ENCODE results near the gene SLC16A11.

The SLC16A11 gene

DNA sequence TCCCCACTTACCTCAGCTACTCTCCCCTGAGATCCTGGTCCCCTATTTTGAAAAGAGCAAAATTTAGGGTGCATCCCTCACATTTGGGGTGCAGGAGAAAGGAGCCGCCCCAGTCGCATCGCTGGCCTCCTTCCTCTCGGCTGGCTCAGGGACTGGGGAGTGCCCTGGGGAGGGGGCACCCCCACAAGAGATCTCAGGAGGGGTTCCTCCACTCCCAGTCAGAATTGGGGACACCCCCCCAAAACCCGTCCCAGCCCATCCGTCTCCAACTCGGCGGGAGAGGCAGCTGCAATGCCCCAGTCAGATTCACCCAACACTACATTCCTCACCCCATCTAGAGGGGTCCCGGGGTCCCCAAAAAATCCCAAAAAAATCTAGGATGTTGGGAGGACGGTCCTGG, 24.5 kb downstream of the SLC16A11 start:
- no peak for ATAC-seq
- TF ChIP-seq ZNF70 (CRISPR knock-in tag; IDR thresholded peaks at IDR 0.05) (no peak), TCF4 (CRISPR knock-in tag; IDR thresholded peaks at IDR 0.05; ENCODE audit: borderline replicate concordance) (no peak), ZFP30 (CRISPR knock-in tag; IDR thresholded peaks at IDR 0.05) (no peak), OSR1 (CRISPR knock-in tag; IDR thresholded peaks at IDR 0.05) (no peak), BACH2 (CRISPR knock-in tag; IDR thresholded peaks at IDR 0.05; ENCODE audit: borderline replicate concordance) (no peak), ESRRG (CRISPR knock-in tag; IDR thresholded peaks at IDR 0.05) (no peak), ZNF8 (CRISPR knock-in tag; IDR thresholded peaks at IDR 0.05) (no peak), ZC3H10 (CRISPR knock-in tag; IDR thresholded peaks at IDR 0.05) (no peak), CSRNP3 (CRISPR knock-in tag; IDR thresholded peaks at IDR 0.05) (no peak), GLIS3 (CRISPR knock-in tag; IDR thresholded peaks at IDR 0.05) (no peak), ISL1 (CRISPR knock-in tag; IDR thresholded peaks at IDR 0.05) (no peak), CSDC2 (CRISPR knock-in tag; IDR thresholded peaks at IDR 0.05) (no peak), ARNTL (CRISPR knock-in tag; IDR thresholded peaks at IDR 0.05; ENCODE audit: borderline replicate concordance, low read depth) (no peak), TOX (CRISPR knock-in tag; IDR thresholded peaks at IDR 0.05; ENCODE audit: borderline replicate concordance) (no peak), ZNF565 (CRISPR knock-in tag; conservative IDR thresholded peaks at IDR 0.05; ENCODE audit: low read depth) (no peak), RARB (CRISPR knock-in tag; IDR thresholded peaks at IDR 0.05) (no peak)
- TF ChIP-seq, protein P1, sequence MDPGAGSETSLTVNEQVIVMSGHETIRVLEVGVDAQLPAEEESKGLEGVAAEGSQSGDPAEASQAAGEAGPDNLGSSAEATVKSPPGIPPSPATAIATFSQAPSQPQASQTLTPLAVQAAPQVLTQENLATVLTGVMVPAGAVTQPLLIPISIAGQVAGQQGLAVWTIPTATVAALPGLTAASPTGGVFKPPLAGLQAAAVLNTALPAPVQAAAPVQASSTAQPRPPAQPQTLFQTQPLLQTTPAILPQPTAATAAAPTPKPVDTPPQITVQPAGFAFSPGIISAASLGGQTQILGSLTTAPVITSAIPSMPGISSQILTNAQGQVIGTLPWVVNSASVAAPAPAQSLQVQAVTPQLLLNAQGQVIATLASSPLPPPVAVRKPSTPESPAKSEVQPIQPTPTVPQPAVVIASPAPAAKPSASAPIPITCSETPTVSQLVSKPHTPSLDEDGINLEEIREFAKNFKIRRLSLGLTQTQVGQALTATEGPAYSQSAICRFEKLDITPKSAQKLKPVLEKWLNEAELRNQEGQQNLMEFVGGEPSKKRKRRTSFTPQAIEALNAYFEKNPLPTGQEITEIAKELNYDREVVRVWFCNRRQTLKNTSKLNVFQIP (CRISPR knock-in tag; IDR thresholded peaks at IDR 0.05; ENCODE audit: borderline replicate concordance, low read depth), result no peak
- TF ChIP-seq, protein P2, sequence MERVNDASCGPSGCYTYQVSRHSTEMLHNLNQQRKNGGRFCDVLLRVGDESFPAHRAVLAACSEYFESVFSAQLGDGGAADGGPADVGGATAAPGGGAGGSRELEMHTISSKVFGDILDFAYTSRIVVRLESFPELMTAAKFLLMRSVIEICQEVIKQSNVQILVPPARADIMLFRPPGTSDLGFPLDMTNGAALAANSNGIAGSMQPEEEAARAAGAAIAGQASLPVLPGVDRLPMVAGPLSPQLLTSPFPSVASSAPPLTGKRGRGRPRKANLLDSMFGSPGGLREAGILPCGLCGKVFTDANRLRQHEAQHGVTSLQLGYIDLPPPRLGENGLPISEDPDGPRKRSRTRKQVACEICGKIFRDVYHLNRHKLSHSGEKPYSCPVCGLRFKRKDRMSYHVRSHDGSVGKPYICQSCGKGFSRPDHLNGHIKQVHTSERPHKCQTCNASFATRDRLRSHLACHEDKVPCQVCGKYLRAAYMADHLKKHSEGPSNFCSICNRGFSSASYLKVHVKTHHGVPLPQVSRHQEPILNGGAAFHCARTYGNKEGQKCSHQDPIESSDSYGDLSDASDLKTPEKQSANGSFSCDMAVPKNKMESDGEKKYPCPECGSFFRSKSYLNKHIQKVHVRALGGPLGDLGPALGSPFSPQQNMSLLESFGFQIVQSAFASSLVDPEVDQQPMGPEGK (CRISPR knock-in tag; IDR thresholded peaks at IDR 0.05; ENCODE audit: borderline replicate concordance), result no peak
- TF ChIP-seq, protein P3, sequence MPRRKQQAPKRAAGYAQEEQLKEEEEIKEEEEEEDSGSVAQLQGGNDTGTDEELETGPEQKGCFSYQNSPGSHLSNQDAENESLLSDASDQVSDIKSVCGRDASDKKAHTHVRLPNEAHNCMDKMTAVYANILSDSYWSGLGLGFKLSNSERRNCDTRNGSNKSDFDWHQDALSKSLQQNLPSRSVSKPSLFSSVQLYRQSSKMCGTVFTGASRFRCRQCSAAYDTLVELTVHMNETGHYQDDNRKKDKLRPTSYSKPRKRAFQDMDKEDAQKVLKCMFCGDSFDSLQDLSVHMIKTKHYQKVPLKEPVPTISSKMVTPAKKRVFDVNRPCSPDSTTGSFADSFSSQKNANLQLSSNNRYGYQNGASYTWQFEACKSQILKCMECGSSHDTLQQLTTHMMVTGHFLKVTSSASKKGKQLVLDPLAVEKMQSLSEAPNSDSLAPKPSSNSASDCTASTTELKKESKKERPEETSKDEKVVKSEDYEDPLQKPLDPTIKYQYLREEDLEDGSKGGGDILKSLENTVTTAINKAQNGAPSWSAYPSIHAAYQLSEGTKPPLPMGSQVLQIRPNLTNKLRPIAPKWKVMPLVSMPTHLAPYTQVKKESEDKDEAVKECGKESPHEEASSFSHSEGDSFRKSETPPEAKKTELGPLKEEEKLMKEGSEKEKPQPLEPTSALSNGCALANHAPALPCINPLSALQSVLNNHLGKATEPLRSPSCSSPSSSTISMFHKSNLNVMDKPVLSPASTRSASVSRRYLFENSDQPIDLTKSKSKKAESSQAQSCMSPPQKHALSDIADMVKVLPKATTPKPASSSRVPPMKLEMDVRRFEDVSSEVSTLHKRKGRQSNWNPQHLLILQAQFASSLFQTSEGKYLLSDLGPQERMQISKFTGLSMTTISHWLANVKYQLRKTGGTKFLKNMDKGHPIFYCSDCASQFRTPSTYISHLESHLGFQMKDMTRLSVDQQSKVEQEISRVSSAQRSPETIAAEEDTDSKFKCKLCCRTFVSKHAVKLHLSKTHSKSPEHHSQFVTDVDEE (CRISPR knock-in tag; IDR thresholded peaks at IDR 0.05), result no peak

- ATAC-seq, result no peak
- TF ChIP-seq, protein P1 (CRISPR knock-in tag; IDR thresholded peaks at IDR 0.05; ENCODE audit: borderline replicate concordance, low read depth), result no peak
- TF ChIP-seq ZNF8 (CRISPR knock-in tag; IDR thresholded peaks at IDR 0.05) (no peak), OSR1 (CRISPR knock-in tag; IDR thresholded peaks at IDR 0.05) (no peak)
Observed at GRCh38 chr17:7018331-7018964, 25.4 kb downstream of the SLC16A11 start.

DNA sequence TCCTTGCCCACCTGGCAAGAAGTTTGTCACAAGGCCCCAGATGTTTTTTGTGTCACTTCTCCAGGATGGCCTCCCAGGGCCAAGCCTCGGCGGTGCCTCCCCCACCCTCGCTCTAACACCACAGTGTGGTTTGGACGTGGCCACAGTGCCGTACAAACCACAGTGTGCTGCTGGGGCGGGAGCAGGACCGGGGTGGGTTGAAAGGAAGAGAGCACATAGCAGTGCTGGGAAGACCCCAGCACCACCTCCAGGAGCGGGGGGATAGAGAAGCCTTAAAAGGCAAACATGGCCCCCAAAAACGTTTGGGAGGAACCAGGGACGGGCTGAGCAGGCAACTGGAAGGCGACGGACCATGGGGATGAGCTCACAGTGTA, 26.1 kb downstream of the SLC16A11 start:
- no peak for ATAC-seq
- TF ChIP-seq CSRNP3 (CRISPR knock-in tag; IDR thresholded peaks at IDR 0.05), result no peak
- TF ChIP-seq, protein P1 (CRISPR knock-in tag; IDR thresholded peaks at IDR 0.05; ENCODE audit: borderline replicate concordance, low read depth), result no peak
- TF ChIP-seq BACH2 (CRISPR knock-in tag; IDR thresholded peaks at IDR 0.05; ENCODE audit: borderline replicate concordance), result no peak
- TF ChIP-seq, protein P2 (CRISPR knock-in tag; IDR thresholded peaks at IDR 0.05; ENCODE audit: borderline replicate concordance), result no peak
- TF ChIP-seq ZNF8 (CRISPR knock-in tag; IDR thresholded peaks at IDR 0.05), result no peak
- TF ChIP-seq, protein P4, sequence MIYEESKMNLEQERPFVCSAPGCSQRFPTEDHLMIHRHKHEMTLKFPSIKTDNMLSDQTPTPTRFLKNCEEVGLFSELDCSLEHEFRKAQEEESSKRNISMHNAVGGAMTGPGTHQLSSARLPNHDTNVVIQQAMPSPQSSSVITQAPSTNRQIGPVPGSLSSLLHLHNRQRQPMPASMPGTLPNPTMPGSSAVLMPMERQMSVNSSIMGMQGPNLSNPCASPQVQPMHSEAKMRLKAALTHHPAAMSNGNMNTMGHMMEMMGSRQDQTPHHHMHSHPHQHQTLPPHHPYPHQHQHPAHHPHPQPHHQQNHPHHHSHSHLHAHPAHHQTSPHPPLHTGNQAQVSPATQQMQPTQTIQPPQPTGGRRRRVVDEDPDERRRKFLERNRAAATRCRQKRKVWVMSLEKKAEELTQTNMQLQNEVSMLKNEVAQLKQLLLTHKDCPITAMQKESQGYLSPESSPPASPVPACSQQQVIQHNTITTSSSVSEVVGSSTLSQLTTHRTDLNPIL (CRISPR knock-in tag; IDR thresholded peaks at IDR 0.05; ENCODE audit: low read depth), result no peak
- no peak for TF ChIP-seq RARB (CRISPR knock-in tag; IDR thresholded peaks at IDR 0.05)
- TF ChIP-seq ESRRG (CRISPR knock-in tag; IDR thresholded peaks at IDR 0.05), result no peak
- no peak for TF ChIP-seq ARNTL (CRISPR knock-in tag; IDR thresholded peaks at IDR 0.05; ENCODE audit: borderline replicate concordance, low read depth)
- no peak for TF ChIP-seq GLIS3 (CRISPR knock-in tag; IDR thresholded peaks at IDR 0.05)
